ENCODE results near the gene THAP7. TPM values are rescaled to one million over a fixed set of nuclear protein-coding genes. Genes with fewer than 3 reads are reported as not detected.

The THAP7 gene
- total RNA-seq, 1 donor from 2014 or later, result 27.5 TPM

GRCh38 chr22:21030621-21031544 is 29.0 kb upstream of the THAP7 start:
- no peak for DNase-seq (ENCODE audit: low spot score)

- no peak for DNase-seq (ENCODE audit: low spot score)
Observed at GRCh38 chr22:21030032-21030431, 28.1 kb upstream of the THAP7 start.

GRCh38 chr22:21029486-21030025 is 27.6 kb upstream of the THAP7 start:
- no peak for DNase-seq (ENCODE audit: low spot score)

- DNase-seq (ENCODE audit: low spot score), result no peak
Observed at GRCh38 chr22:21028277-21029251, 26.6 kb upstream of the THAP7 start.

GRCh38 chr22:21026783-21027692 is 25.1 kb upstream of the THAP7 start:
- DNase-seq (ENCODE audit: low spot score), result no peak

- no peak for DNase-seq (ENCODE audit: low spot score)
Observed at GRCh38 chr22:21025763-21026755, 24.1 kb upstream of the THAP7 start.

GRCh38 chr22:21025266-21025665 is 23.3 kb upstream of the THAP7 start:
- no peak for DNase-seq (ENCODE audit: low spot score)

GRCh38 chr22:21022955-21023614 is 21.2 kb upstream of the THAP7 start:
- DNase-seq (ENCODE audit: low spot score), result no peak

- DNase-seq (ENCODE audit: low spot score), result no peak
Observed at GRCh38 chr22:21022507-21022906, 20.6 kb upstream of the THAP7 start.

GRCh38 chr22:21020802-21021429 is 19.0 kb upstream of the THAP7 start:
- DNase-seq (ENCODE audit: low spot score), result no peak

- no peak for DNase-seq (ENCODE audit: low spot score)
Observed at GRCh38 chr22:21018314-21018713, 16.4 kb upstream of the THAP7 start.

GRCh38 chr22:21016644-21017420 is 14.9 kb upstream of the THAP7 start:
- no peak for DNase-seq (ENCODE audit: low spot score)

GRCh38 chr22:21015466-21016006 is 13.6 kb upstream of the THAP7 start:
- DNase-seq (ENCODE audit: low spot score), result no peak

GRCh38 chr22:21014726-21015465 is 13.0 kb upstream of the THAP7 start, which contains the start of gene P2RX6:
P2RX6 (plus strand) TSS chr22:21015165; CDS start chr22:21015175, 10 bp downstream.
- DNase-seq (ENCODE audit: low spot score), result no peak

GRCh38 chr22:21014202-21014725 is 12.3 kb upstream of the THAP7 start:
- peak; percentile 82 for DNase-seq (ENCODE audit: low spot score)

GRCh38 chr22:21013657-21014201 is 11.8 kb upstream of the THAP7 start:
- DNase-seq (ENCODE audit: low spot score), result no peak

All from mucosa of gallbladder (tissue), 1 donor.